Smooth muscle cell (in vitro differentiated cells): ENCODE measurements around the gene WNT7B. TPM values are rescaled to one million over a fixed set of nuclear protein-coding genes. Genes with fewer than 3 reads are reported as not detected.

ENCODE experiments used
- DNase-seq: peaks from one replicate; lab custom pipeline; 2025; ENCODE audit not compliant: unreplicated experiment; lab: John Stamatoyannopoulos, UW
- H2AFZ ChIP-seq: fragments of 200-600 bp; sonication (generic); 2 replicates; pipeline ENCODE4 v1.6.0; 2016; ENCODE audit warnings: antibody characterized with exemption, low read depth, mild to moderate bottlenecking
- H3F3A ChIP-seq: fragments of 200-600 bp; sonication (generic); 2 replicates; pipeline ENCODE4 v1.6.0; 2017; ENCODE audit warnings: antibody characterized with exemption, low read depth
- H3K27ac ChIP-seq: fragments of 200-600 bp; sonication (generic); 2 replicates; pipeline ENCODE4 v1.5.1; 2016; ENCODE audit warnings: low read depth, mild to moderate bottlenecking
- H3K27me3 ChIP-seq: fragments of 200-600 bp; sonication (generic); 2 replicates; pipeline ENCODE4 v1.6.1; 2016; ENCODE audit warnings: low read depth, mild to moderate bottlenecking
- H3K36me3 ChIP-seq: fragments of 200-600 bp; sonication (generic); 2 replicates; pipeline ENCODE4 v1.5.1; 2016; ENCODE audit warnings: low read depth
- H3K4me1 ChIP-seq: fragments of 200-600 bp; sonication (generic); 2 replicates; pipeline ENCODE4 v1.5.1; 2016; ENCODE audit warnings: low read depth
- H3K4me2 ChIP-seq: fragments of 200-600 bp; sonication (generic); 2 replicates; pipeline ENCODE4 v1.6.0; 2016; ENCODE audit warnings: mild to moderate bottlenecking
- H3K4me3 ChIP-seq: fragments of 200-600 bp; sonication (generic); 2 replicates; pipeline ENCODE4 v1.5.1; 2016; ENCODE audit warnings: mild to moderate bottlenecking
- H3K79me2 ChIP-seq: fragments of 200-600 bp; sonication (generic); 2 replicates; pipeline ENCODE4 v1.6.0; 2016; ENCODE audit warnings: low read depth, mild to moderate bottlenecking
- H3K9ac ChIP-seq: fragments of 200-600 bp; sonication (generic); 2 replicates; pipeline ENCODE4 v1.6.0; 2016; ENCODE audit warnings: low read depth
- H3K9me3 ChIP-seq: fragments of 200-600 bp; sonication (generic); replicated peaks from 2 replicates; pipeline ENCODE4 v1.5.1; 2016; ENCODE audit warnings: low read depth
- H4K20me1 ChIP-seq: fragments of 200-600 bp; sonication (generic); 2 replicates; pipeline ENCODE4 v1.6.0; 2016; ENCODE audit warnings: low read depth
- WGBS: methylation state at CpG from one replicate; pipeline ENCODE4 v1.1.7; 2016; ENCODE audit warnings: low lambda C conversion rate; 5-methylcytosine and 5-hydroxymethylcytosine counted together
- polyA plus RNA-seq: library from polyadenylated mRNA; unstranded; fragments of >200 nt; fragmentation: Nextera tagmentation; extraction: Ambion mirVana; gene quantifications from 2 replicates; pipeline ENCODE4 v1.2.1, GENCODE V29; 2016
- total RNA-seq: library from RNA; depleted of rRNA; stranded (reverse); fragments of >200 nt; gene quantifications from 2 replicates; pipeline ENCODE4 v1.2.3, GENCODE V29; 2014
- TF ChIP-seq, protein P1 (sequence below): fragments of 200-600 bp; sonication (generic); IDR thresholded peaks from 2 replicates; pipeline ENCODE4 v1.5.1; 2017; ENCODE audit warnings: borderline replicate concordance, mild to moderate bottlenecking, antibody characterized with exemption; ENCODE audit not compliant: insufficient read depth, poor library complexity, severe bottlenecking

WNT7B gene
- total and polyA plus RNA-seq, 2 experiments from 2014 or later, result 0.69 to 1.6 TPM

DNA sequence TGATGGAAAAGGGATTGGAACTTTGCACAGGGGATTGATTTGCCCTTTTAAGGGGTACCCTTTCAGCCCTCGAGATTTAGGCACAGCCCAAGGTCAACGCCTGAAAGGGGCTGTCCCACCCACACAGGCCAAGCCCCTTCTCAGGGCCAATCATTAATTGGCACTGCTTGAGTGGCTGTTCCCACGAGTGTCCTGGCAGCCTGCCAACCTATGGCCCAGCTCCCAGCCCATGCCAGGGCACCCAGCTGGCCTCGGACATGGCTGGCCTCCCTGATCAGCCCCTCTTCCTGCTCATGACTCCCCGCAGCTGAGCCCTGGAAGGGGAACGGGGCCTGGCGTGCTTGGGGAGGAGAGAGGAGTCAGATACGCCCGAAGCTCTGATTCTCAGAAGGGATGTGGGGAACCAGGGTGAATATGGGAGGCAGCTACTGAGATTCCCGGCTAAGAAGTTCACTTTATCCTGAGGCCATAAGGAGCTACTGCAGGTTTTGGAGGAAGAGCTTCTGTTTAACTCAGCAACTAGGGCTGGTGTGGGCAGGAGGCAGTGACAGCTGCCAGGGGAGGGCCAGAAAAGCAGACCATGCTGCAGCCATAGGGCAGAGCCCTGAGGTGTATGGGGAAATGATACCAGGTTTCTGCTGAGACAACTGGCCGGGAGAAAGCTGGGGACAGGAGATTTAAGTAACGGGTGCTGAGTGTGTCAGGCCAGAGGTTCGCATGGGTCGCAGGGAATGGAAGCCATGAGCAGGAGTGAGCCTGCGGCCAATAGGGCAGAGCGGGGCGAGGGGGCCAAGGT is 30.0 kb downstream of the WNT7B start:
- Histone ChIP-seq H3K79me2 (no peaks in the 10 kb centered on the region), H3K27ac (no peak overlapping the region), H3K27me3 (no peaks in the 10 kb centered on the region), H2AFZ (no peak overlapping the region), H4K20me1 (no peaks in the 10 kb centered on the region), H3K9me3 (no peaks in the 10 kb centered on the region), H3K9ac (no peak overlapping the region), H3K4me3 (no peak overlapping the region), H3K4me2 (no peak overlapping the region), H3F3A (no peaks in the 10 kb centered on the region), H3K36me3 (no peaks in the 10 kb centered on the region), H3K4me1 (no peaks in the 10 kb centered on the region)
- no peak for DNase-seq
- 91% methylated on average over 17 of the region's 17 CpGs for WGBS
- TF ChIP-seq, protein P1, sequence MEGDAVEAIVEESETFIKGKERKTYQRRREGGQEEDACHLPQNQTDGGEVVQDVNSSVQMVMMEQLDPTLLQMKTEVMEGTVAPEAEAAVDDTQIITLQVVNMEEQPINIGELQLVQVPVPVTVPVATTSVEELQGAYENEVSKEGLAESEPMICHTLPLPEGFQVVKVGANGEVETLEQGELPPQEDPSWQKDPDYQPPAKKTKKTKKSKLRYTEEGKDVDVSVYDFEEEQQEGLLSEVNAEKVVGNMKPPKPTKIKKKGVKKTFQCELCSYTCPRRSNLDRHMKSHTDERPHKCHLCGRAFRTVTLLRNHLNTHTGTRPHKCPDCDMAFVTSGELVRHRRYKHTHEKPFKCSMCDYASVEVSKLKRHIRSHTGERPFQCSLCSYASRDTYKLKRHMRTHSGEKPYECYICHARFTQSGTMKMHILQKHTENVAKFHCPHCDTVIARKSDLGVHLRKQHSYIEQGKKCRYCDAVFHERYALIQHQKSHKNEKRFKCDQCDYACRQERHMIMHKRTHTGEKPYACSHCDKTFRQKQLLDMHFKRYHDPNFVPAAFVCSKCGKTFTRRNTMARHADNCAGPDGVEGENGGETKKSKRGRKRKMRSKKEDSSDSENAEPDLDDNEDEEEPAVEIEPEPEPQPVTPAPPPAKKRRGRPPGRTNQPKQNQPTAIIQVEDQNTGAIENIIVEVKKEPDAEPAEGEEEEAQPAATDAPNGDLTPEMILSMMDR, result no peak

DNA sequence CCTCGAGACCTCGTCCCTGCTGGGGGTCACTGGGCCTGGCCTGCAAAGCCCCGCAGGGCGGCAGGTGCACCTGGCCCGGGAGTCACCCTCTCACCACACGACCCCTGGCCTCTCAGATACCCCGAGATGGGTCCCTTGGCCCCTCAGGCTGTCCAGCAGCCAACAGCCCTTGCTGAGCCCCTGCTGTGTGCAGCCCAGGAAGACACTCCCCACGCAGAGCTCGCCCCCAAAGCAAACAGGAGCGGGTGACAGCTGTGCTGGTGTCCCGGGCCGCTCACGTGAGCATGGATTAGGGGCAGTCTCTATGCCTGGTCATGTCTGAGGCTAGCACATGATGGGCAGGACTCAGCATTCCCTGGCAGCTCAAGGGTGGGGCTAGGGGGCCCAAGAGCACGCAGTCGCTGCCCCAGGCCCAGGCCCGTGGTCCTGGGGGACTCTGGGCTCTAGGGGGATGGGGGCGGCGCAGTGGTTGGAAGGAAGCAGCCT is 31.3 kb downstream of the WNT7B start:
- TF ChIP-seq, protein P1, result no peak

DNA sequence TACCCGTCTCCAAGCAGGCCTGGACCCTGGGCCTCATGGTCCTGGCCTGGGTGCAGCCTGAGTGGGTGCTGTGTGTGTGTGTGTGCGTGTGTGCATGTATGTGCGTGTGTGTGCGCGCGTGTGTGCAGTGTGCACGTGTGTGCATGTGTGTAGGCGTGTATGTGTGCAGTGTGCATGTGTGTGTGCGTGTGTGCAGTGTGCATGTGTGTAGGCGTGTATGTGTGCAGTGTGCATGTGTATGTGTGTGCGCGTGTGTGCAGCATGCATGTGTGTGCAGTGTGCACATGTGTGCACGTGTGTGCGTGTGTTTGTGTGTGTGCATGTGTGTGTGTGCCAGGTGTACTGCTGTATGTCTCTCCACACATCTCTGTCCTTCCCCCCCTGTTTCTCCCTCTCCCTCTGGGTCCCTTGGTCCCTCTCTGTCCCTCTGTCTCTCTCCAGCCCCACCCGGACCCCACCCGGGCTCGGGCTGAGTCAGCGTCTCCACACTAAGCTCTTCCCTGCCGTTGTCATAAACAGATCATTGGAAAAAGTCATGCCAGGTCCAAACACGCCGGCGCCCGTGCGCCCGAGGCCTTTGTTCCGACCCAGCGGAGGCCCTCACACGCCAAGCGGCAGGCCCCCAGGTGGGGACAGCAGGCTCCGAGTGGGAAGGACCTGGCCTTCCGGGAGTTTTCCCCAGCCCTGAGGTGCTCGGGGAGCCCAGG is 34.0 kb downstream of the WNT7B start:
- Histone ChIP-seq H3K27me3 (no peaks in the 10 kb centered on the region), H3K4me2 (no peak overlapping the region), H3K4me1 (no peaks in the 10 kb centered on the region), H3F3A (no peaks in the 10 kb centered on the region), H3K4me3 (no peak overlapping the region), H4K20me1 (no peaks in the 10 kb centered on the region), H2AFZ (no peak overlapping the region), H3K36me3 (no peaks in the 10 kb centered on the region), H3K9ac (no peak overlapping the region), H3K27ac (no peak overlapping the region), H3K9me3 (no peaks in the 10 kb centered on the region), H3K79me2 (no peaks in the 10 kb centered on the region)
- DNase-seq, result no peak
- TF ChIP-seq, protein P1, result no peak
- 89% methylated on average over 29 of the region's 32 CpGs for WGBS

More for the DNA sequence above, 31.3 kb downstream of the WNT7B start:
- H3K9ac ChIP-seq, result no peak overlapping the region
- no peak for DNase-seq
- no peaks in the 10 kb centered on the region for H3F3A ChIP-seq
- H4K20me1 ChIP-seq, result no peaks in the 10 kb centered on the region
- no peak overlapping the region for H3K27ac ChIP-seq
- H3K9me3 ChIP-seq, result no peaks in the 10 kb centered on the region
- H3K4me1 ChIP-seq, result no peaks in the 10 kb centered on the region
- no peaks in the 10 kb centered on the region for H3K79me2 ChIP-seq
- H3K4me2 ChIP-seq, result no peak overlapping the region
- no peaks in the 10 kb centered on the region for H3K36me3 ChIP-seq
- WGBS, result 94% methylated on average over 18 of the region's 18 CpGs
- no peaks in the 10 kb centered on the region for H3K27me3 ChIP-seq
- no peak overlapping the region for H3K4me3 ChIP-seq
- H2AFZ ChIP-seq, result no peak overlapping the region
